GM18498 (cell line): Measurements from ENCODE around the gene ARHGDIA.

Source experiments
- ATAC-seq: cut with Tn5 transposase; IDR thresholded peaks from one replicate; pipeline ENCODE4 v1.9.1; 2021; ENCODE audit warnings: mild to moderate bottlenecking, moderate library complexity; ENCODE audit not compliant: unreplicated experiment

ARHGDIA gene

GRCh38 chr17:81870981-81871386 lies at the start of gene ARHGDIA:
Gene ARHGDIA, minus strand, starts transcription at chr17:81871337. Its CDS starts 1,407 bp downstream, at chr17:81869930.
- peak; percentile 26 for ATAC-seq

- ATAC-seq = no peak
These were observed 47.9 kb upstream of the ARHGDIA start for GRCh38 chr17:81918832-81919545.

- ATAC-seq = peak; percentile 15
These were observed 47.2 kb upstream of the ARHGDIA start for GRCh38 chr17:81918333-81918669.

GRCh38 chr17:81917565-81918332 lies 46.6 kb upstream of the ARHGDIA start, which contains the start of gene SIRT7:
Gene SIRT7, minus strand, starts transcription at chr17:81918176. Its CDS starts 45 bp downstream, at chr17:81918131.
- peak; percentile 66 for ATAC-seq

- ATAC-seq = no peak
These were observed 45.3 kb upstream of the ARHGDIA start for GRCh38 chr17:81916234-81917001.

- no peak for ATAC-seq
These were observed 44.2 kb upstream of the ARHGDIA start for GRCh38 chr17:81915331-81915730.

GRCh38 chr17:81914103-81914850 lies 43.1 kb upstream of the ARHGDIA start:
- ATAC-seq = no peak

- ATAC-seq = no peak
These were observed 42.4 kb upstream of the ARHGDIA start for GRCh38 chr17:81913394-81914102.

- no peak for ATAC-seq
These were observed 41.5 kb upstream of the ARHGDIA start for GRCh38 chr17:81912441-81913309.

GRCh38 chr17:81911969-81912368 lies 40.8 kb upstream of the ARHGDIA start:
- ATAC-seq = no peak

GRCh38 chr17:81911277-81911961 lies 40.3 kb upstream of the ARHGDIA start, which contains the start of gene PCYT2:
Gene PCYT2, minus strand, starts transcription at chr17:81911399. Its CDS starts 44 bp downstream, at chr17:81911355.
- peak; percentile 75 for ATAC-seq

- ATAC-seq = peak; percentile 36
These were observed 39.7 kb upstream of the ARHGDIA start for GRCh38 chr17:81910840-81911276.

- ATAC-seq = no peak
These were observed 39.1 kb upstream of the ARHGDIA start for GRCh38 chr17:81909966-81910839.

GRCh38 chr17:81909231-81909630 lies 38.1 kb upstream of the ARHGDIA start:
- ATAC-seq = no peak

- no peak for ATAC-seq
These were observed 37.7 kb upstream of the ARHGDIA start for GRCh38 chr17:81908793-81909192.

GRCh38 chr17:81907219-81908145 lies 36.3 kb upstream of the ARHGDIA start:
- ATAC-seq = no peak
